ENCODE data around the gene PAPPA2.

DNA sequence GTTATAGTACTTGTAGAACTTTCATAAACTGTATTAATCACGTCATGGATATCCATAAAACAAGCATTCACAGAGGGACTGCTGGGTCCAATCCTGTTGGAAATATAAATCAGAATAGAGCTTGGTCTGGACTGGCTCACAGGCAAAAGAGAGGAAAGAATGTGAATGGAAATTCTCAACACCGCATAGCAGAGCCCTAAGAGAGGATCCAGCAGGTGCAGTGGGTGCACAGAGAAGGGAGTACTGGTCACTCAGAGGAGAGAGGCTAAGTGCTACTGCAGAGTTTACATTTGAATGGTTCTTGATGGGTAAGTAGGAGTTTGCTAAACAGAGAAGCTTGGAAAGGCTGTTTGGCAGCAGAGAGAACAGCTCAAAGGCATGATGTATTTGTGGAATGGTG is 231.7 kb downstream of the PAPPA2 start:
- TF ChIP-seq, protein P1, sequence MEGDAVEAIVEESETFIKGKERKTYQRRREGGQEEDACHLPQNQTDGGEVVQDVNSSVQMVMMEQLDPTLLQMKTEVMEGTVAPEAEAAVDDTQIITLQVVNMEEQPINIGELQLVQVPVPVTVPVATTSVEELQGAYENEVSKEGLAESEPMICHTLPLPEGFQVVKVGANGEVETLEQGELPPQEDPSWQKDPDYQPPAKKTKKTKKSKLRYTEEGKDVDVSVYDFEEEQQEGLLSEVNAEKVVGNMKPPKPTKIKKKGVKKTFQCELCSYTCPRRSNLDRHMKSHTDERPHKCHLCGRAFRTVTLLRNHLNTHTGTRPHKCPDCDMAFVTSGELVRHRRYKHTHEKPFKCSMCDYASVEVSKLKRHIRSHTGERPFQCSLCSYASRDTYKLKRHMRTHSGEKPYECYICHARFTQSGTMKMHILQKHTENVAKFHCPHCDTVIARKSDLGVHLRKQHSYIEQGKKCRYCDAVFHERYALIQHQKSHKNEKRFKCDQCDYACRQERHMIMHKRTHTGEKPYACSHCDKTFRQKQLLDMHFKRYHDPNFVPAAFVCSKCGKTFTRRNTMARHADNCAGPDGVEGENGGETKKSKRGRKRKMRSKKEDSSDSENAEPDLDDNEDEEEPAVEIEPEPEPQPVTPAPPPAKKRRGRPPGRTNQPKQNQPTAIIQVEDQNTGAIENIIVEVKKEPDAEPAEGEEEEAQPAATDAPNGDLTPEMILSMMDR (IDR thresholded peaks at IDR 0.05) = no peak
- TF ChIP-seq POLR2A (IDR thresholded peaks at IDR 0.05) (no peak), POLR2AphosphoS5 (IDR thresholded peaks at IDR 0.05) (no peak)

Data from breast epithelium (tissue), 3 donors.